ENCODE data around the gene ITPKC.
"Not testable (repeated sequence)": the region's sequence is repeated elsewhere in the genome, so short reads cannot be mapped to it uniquely, and the experiment has no call there.

Gene ITPKC

DNA sequence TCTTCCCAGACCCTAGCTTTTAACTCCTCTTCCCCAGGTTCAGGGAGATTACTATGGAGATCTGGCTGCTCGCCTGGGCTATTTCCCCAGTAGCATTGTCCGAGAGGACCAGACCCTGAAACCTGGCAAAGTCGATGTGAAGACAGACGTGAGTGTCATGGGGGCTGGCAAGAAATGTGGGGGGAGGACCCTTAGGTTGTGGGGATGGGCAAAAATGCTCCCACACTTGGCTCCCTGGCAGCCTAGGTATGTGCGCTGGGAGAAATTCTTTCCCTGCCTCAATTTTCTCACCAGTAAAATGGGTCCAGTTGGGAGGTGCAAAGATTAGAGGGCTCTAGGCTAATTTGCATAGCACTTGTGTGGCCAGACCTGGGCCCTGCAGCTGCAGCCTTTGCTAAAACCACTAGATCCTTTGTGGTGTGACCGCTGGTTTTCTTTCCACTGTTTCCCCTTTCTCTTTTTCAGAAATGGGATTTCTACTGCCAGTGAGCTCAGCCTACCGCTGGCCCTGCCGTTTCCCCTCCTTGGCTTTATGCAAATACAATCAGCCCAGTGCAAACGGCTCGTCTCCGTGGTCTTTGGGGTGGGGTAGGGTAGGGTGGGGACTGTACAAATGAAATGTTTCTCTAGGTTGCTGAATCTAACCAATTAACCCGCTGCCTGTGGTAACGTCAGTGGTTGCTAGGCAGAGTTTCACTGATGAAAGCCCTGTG is 60.2 kb downstream of the ITPKC start:
- Histone ChIP-seq H3K4me3 (ENCODE audit: low read length) (peak overlapping the region; percentile 76), H3K9ac (ENCODE audit: low read length) (peak overlapping the region; percentile 88), H3K9me3 (ENCODE audit: control insufficient read depth, low read depth, low read length) (no peaks in the 10 kb centered on the region), H3K4me1 (ENCODE audit: control insufficient read depth, low read depth, low read length) (peaks cover 7% of the 10 kb centered on the region), H3K36me3 (ENCODE audit: control insufficient read depth, low read depth, low read length) (no peaks in the 10 kb centered on the region), H3K27ac (ENCODE audit: low read length) (peak overlapping the region; percentile 94), H3K27me3 (ENCODE audit: control insufficient read depth, insufficient read depth, low read length) (no peaks in the 10 kb centered on the region)

DNA sequence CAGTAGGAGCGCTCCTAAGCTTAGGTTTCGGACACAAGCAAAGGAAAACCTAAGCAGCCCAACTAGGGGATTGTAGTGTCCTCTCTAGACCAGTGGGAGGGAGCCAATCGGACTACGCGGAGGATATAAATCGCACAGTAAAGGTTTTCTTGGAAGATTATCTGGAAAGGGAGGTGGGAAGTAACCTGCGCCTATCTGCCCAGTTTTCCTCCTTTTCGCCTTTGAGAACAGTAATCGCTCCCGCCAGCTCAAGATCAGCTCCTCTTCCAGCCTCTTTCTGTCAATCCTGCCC is 60.7 kb downstream of the ITPKC start:
- peak overlapping the region; percentile 94 for H3K27ac ChIP-seq (ENCODE audit: low read length)
- no peaks in the 10 kb centered on the region for H3K36me3 ChIP-seq (ENCODE audit: control insufficient read depth, low read depth, low read length)
- H3K9me3 ChIP-seq (ENCODE audit: control insufficient read depth, low read depth, low read length) = no peaks in the 10 kb centered on the region
- no peaks in the 10 kb centered on the region for H3K27me3 ChIP-seq (ENCODE audit: control insufficient read depth, insufficient read depth, low read length)
- peak overlapping the region; percentile 76 for H3K4me3 ChIP-seq (ENCODE audit: low read length)
- peak overlapping the region; percentile 88 for H3K9ac ChIP-seq (ENCODE audit: low read length)
- peaks cover 7% of the 10 kb centered on the region for H3K4me1 ChIP-seq (ENCODE audit: control insufficient read depth, low read depth, low read length)

DNA sequence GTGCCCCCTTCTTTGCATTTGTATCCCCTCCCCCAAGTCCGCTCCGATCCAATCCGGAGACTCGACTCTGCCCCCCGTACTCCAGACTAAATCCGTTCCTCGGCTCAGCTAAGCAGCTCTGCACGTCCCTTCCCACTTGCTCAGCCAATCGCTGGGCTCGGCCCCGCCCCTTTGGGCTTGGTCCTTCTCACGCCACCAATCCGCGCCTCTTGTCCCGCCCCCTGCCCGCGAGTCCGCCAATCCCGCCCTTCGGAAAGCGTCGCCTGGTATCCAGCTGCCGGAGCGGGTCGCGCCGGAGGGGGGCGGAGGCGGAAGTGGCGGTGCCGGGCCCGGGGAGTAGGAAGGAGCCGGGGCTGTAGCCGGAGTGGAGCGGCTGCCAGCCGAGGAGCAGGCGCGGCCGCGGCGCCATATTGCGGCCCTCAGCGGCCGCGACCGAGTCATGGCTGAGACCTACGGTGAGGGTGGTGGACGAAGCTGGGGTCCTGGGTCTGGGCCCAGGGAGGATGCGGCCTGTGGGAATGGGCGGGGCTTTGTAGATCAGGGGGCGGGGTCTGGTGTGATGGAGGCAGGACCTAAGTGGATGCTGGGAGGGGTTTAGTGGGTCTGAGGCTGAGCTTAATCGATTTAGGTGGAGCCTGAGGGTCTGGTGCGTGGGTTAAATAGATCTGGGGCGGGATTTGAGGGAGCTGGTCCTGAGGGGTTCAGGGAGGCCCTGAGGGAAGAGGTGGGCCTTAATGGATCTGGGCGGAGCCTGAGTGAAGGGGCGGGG is 61.2 kb downstream of the ITPKC start, which contains the start of gene RAB4B:
TSS of gene RAB4B (plus strand) at position 311 of the 769 bp plus-strand sequence. CDS start at position 440, 129 bp downstream.
- peaks cover 7% of the 10 kb centered on the region for H3K4me1 ChIP-seq (ENCODE audit: control insufficient read depth, low read depth, low read length)
- H3K4me3 ChIP-seq (ENCODE audit: low read length) = peak within 1 kb of the TSS; percentile 76
- H3K9ac ChIP-seq (ENCODE audit: low read length) = peak within 1 kb of the TSS; percentile 88
- H3K27ac ChIP-seq (ENCODE audit: low read length) = peak within 1 kb of the TSS; percentile 94
- H3K9me3 ChIP-seq (ENCODE audit: control insufficient read depth, low read depth, low read length) = no peaks in the 10 kb centered on the region
- H3K36me3 ChIP-seq (ENCODE audit: control insufficient read depth, low read depth, low read length) = no peaks in the 10 kb centered on the region
- no peaks in the 10 kb centered on the region for H3K27me3 ChIP-seq (ENCODE audit: control insufficient read depth, insufficient read depth, low read length)

DNA sequence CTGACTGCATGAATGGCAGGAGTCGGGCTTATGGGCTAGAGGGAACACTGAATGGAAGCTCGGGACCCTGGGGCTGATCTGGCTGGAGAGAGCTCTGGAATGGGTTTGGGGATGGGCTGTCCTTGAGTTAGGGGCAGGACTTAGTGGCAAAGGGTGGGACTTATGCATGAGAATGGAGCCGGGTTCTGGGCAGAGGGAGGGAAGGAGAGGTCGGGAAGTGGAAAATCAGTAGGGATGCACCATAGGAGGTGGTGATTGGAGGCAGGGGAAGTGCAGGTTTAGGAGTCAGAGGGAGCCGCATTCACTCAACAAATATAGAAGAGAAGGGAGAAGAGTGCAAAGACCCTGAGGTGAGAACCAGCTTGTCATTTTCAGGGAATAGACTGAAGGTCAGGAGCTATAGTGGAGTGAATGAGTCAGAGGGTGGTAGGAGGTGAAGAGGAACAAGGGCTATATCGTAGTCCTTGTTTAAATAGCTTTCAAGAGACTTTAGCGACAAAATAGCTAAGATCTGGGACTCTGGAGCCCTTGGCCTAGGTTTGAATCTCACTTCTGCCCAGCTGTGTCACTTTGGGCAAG is 61.9 kb downstream of the ITPKC start:
- H3K27me3 ChIP-seq (ENCODE audit: control insufficient read depth, insufficient read depth, low read length) = no peaks in the 10 kb centered on the region
- no peaks in the 10 kb centered on the region for H3K9me3 ChIP-seq (ENCODE audit: control insufficient read depth, low read depth, low read length)
- peak overlapping the region; percentile 76 for H3K4me3 ChIP-seq (ENCODE audit: low read length)
- H3K9ac ChIP-seq (ENCODE audit: low read length) = peak overlapping the region; percentile 73
- H3K4me1 ChIP-seq (ENCODE audit: control insufficient read depth, low read depth, low read length) = peaks cover 7% of the 10 kb centered on the region
- peak overlapping the region; percentile 2 for H3K27ac ChIP-seq (ENCODE audit: low read length)
- H3K36me3 ChIP-seq (ENCODE audit: control insufficient read depth, low read depth, low read length) = no peaks in the 10 kb centered on the region

DNA sequence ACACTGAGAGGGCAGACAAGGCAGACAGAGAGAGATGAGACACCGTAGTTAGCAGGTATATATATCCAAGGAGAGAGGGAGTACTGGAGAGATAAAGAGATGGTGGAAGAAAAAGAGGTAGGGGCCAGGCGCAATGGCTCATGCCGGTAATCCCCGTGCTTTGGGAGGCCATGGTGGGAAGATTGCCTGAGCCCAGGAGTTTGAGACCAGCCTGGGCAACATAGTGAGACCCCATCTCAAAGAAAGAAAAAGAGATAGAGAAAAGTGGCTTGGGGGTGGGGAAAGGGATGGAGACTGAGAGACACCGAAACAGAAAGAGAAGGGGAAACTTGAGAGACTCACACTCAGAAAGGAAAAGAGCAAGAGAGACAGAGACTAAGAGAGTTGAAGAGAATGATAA is 63.7 kb downstream of the ITPKC start:
- Histone ChIP-seq H3K9me3 (ENCODE audit: control insufficient read depth, low read depth, low read length) (no peaks in the 10 kb centered on the region), H3K4me3 (ENCODE audit: low read length) (no peak overlapping the region), H3K27ac (ENCODE audit: low read length) (no peak overlapping the region), H3K36me3 (ENCODE audit: control insufficient read depth, low read depth, low read length) (no peaks in the 10 kb centered on the region), H3K27me3 (ENCODE audit: control insufficient read depth, insufficient read depth, low read length) (no peaks in the 10 kb centered on the region), H3K9ac (ENCODE audit: low read length) (no peak overlapping the region), H3K4me1 (ENCODE audit: control insufficient read depth, low read depth, low read length) (peaks cover 7% of the 10 kb centered on the region)

DNA sequence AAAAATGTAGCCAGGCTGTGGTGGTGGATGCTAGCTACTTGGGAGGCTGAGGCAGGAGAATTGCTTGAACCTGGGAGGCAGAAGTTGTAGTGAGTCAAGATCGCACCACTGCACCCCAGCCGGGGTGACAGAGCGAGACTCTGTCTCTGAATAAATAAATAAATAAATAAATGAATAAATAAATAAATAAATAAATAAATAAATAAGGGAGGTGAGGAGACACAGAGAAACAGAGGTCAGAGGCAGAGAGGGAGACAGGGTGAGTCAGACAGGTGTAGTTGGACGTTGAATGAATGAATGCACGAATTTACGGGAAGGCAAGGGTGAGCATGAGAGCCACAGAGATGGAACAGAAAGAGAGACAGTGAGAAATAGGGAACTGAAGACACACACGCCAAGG is 64.2 kb downstream of the ITPKC start:
- H3K4me3 ChIP-seq (ENCODE audit: low read length) = no peak overlapping the region
- H3K9me3 ChIP-seq (ENCODE audit: control insufficient read depth, low read depth, low read length) = no peaks in the 10 kb centered on the region
- no peak overlapping the region for H3K27ac ChIP-seq (ENCODE audit: low read length)
- peaks cover 7% of the 10 kb centered on the region for H3K4me1 ChIP-seq (ENCODE audit: control insufficient read depth, low read depth, low read length)
- no peak overlapping the region for H3K9ac ChIP-seq (ENCODE audit: low read length)
- H3K27me3 ChIP-seq (ENCODE audit: control insufficient read depth, insufficient read depth, low read length) = no peaks in the 10 kb centered on the region
- no peaks in the 10 kb centered on the region for H3K36me3 ChIP-seq (ENCODE audit: control insufficient read depth, low read depth, low read length)

DNA sequence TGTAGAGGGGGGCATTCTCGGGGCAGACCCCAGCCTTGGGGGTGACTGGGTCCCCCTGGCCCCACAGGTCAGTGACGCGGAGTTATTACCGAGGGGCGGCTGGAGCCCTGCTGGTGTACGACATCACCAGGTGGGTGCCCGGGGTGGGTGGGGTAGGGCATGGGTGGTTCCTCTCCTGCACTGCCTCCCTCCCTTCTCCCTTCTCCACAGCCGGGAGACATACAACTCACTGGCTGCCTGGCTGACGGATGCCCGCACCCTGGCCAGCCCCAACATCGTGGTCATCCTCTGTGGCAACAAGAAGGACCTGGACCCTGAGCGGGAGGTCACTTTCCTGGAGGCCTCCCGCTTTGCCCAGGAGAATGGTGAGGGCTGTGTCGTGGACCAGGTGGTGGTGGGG is 66.8 kb downstream of the ITPKC start:
- Histone ChIP-seq H3K4me3 (ENCODE audit: low read length) (no peak overlapping the region), H3K27ac (ENCODE audit: low read length) (no peak overlapping the region), H3K36me3 (ENCODE audit: control insufficient read depth, low read depth, low read length) (no peaks in the 10 kb centered on the region), H3K4me1 (ENCODE audit: control insufficient read depth, low read depth, low read length) (peaks cover 3% of the 10 kb centered on the region), H3K9ac (ENCODE audit: low read length) (no peak overlapping the region), H3K9me3 (ENCODE audit: control insufficient read depth, low read depth, low read length) (no peaks in the 10 kb centered on the region), H3K27me3 (ENCODE audit: control insufficient read depth, insufficient read depth, low read length) (no peaks in the 10 kb centered on the region)

DNA sequence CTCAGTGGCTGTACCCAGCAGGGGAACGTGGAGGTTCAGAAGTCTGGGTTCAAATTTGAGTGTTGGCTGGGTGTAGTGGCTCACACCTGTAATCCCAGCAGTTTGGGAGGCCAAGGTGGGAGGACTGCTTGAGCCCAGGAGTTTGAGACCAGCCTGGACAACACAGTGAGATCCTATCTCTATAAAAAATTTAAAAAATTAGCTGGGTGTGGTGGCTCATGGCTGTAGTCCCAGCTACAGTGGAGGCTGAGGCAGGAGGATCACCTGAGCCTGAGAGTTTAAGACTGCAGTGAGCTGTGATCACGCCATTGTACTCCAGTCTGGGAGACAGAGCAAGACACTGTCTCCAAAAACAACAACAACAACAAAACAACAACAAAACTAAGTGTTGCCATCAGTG is 67.2 kb downstream of the ITPKC start:
- H3K4me1 ChIP-seq (ENCODE audit: control insufficient read depth, low read depth, low read length); H3K9ac ChIP-seq (ENCODE audit: low read length); H3K36me3 ChIP-seq (ENCODE audit: control insufficient read depth, low read depth, low read length); H3K9me3 ChIP-seq (ENCODE audit: control insufficient read depth, low read depth, low read length); H3K27me3 ChIP-seq (ENCODE audit: control insufficient read depth, insufficient read depth, low read length); H3K4me3 ChIP-seq (ENCODE audit: low read length); H3K27ac ChIP-seq (ENCODE audit: low read length): not testable (repeated sequence)

DNA sequence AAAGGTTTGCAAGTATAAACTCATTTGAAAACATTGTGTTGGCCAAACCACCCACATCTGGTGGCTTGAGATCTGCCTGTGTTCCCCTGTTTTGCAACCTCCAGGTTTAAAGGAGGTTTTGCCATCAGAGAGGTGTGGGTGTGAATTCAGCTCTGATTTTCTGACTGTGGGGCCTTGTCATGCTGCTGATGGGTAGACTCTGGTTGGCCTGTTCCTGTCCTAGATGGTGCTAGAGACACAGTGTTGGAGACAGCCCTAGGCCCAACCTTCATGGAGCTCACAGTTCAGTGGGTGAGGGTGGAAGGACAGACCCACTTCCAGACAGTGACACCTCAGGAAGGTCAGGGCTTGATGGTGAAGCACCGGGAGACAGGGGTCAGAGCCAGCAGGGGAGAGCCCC is 68.6 kb downstream of the ITPKC start:
- Histone ChIP-seq H3K36me3 (ENCODE audit: control insufficient read depth, low read depth, low read length) (no peaks in the 10 kb centered on the region), H3K9ac (ENCODE audit: low read length) (no peak overlapping the region), H3K27me3 (ENCODE audit: control insufficient read depth, insufficient read depth, low read length) (no peaks in the 10 kb centered on the region), H3K4me3 (ENCODE audit: low read length) (no peak overlapping the region), H3K27ac (ENCODE audit: low read length) (no peak overlapping the region), H3K9me3 (ENCODE audit: control insufficient read depth, low read depth, low read length) (no peaks in the 10 kb centered on the region), H3K4me1 (ENCODE audit: control insufficient read depth, low read depth, low read length) (no peaks in the 10 kb centered on the region)

DNA sequence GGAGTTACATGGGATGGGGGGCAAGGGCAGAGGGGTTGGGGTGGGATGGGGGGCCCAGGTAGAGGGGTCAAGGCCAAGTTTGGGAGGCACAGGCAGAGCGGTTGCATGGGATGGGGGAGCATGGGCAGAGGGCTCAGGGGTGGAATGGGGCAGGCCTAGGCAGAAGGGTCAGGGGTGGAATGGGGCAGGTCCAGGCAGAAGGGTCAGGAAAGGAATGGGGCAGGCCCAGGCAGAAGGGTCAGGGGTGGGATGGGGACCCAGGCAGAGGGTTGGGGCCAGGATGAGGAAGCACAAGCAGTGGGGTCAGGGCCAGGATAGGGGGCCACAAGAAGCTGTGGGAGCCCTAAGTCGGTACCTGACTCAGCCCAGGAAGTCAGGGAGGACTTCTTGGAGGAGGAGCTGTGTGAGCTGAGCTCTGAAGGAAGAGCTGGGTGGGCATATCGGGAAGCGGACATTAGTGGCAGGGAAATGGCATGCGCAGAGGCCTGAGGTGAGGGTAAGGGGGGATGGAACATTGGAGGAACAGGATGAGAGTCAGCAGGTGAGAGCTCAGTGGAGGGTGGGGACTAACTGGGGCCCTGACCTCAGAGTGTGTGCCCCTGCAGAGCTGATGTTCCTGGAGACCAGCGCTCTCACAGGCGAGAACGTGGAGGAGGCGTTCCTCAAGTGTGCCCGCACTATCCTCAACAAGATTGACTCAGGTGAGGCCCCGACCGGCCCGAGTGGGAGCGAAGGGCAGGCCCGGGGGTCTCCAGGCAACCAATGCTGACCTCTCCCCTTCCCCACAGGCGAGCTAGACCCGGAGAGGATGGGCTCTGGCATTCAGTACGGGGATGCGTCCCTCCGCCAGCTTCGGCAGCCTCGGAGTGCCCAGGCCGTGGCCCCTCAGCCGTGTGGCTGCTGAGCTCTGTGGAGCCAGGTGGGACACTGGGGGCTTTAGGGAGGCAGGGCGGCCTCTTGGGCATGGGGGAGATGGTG is 69.4 kb downstream of the ITPKC start:
- Histone ChIP-seq H3K4me3 (ENCODE audit: low read length) (no peak overlapping the region), H3K9ac (ENCODE audit: low read length) (no peak overlapping the region), H3K9me3 (ENCODE audit: control insufficient read depth, low read depth, low read length) (no peaks in the 10 kb centered on the region), H3K27ac (ENCODE audit: low read length) (no peak overlapping the region), H3K27me3 (ENCODE audit: control insufficient read depth, insufficient read depth, low read length) (no peaks in the 10 kb centered on the region), H3K4me1 (ENCODE audit: control insufficient read depth, low read depth, low read length) (no peaks in the 10 kb centered on the region), H3K36me3 (ENCODE audit: control insufficient read depth, low read depth, low read length) (no peaks in the 10 kb centered on the region)

Measured in iPS-18a (cell line).